Activated T-cell treated with anti-CD3 and anti-CD28 coated beads, Interleukin-2, amount 50 U/mL, for 72 hours (primary cell): ENCODE measurements around the gene SYK. TPM values are rescaled to one million over a fixed set of nuclear protein-coding genes. Genes with fewer than 3 reads are reported as not detected.

ENCODE experiments used
- ATAC-seq, 2 donors: fragments of 150-1000 bp; cut with Tn5 transposase; replicated peaks in 1 of 2; 2 replicates each; pipeline ENCODE4 v1.10.0; 2021; ENCODE audit warnings: moderate library complexity in 2 of 2, mild to moderate bottlenecking in 1 of 2
- DNase-seq, 2 donors: peaks; one replicate each; pipeline ENCODE4 v3.0.0; 2021 to 2022; ENCODE audit warnings: mixed read lengths in 1 of 2
- H3K27ac Mint-ChIP-seq: one replicate; pipeline ENCODE4 v1.8.0; 2022; ENCODE audit warnings: mild to moderate bottlenecking, moderate library complexity, mixed read lengths
- H3K27me3 Mint-ChIP-seq: one replicate; pipeline ENCODE4 v1.8.0; 2022; ENCODE audit warnings: low read depth, mixed read lengths
- H3K36me3 Mint-ChIP-seq, 2 donors: one replicate each; pipeline ENCODE4 v1.8.0; 2022; ENCODE audit warnings: mixed read lengths in 2 of 2, mild to moderate bottlenecking in 1 of 2; ENCODE audit not compliant: insufficient read depth in 2 of 2
- H3K4me1 Mint-ChIP-seq: one replicate; pipeline ENCODE4 v1.8.0; 2022; ENCODE audit warnings: low read depth, mixed read lengths
- H3K4me3 Mint-ChIP-seq, 2 donors: one replicate each; pipeline ENCODE4 v1.8.0; 2022; ENCODE audit warnings: mild to moderate bottlenecking in 2 of 2, mixed read lengths in 2 of 2, moderate library complexity in 2 of 2
- H3K9me3 Mint-ChIP-seq, 2 donors: one replicate each; pipeline ENCODE4 v1.8.0; 2022; ENCODE audit warnings: mixed read lengths in 2 of 2
- total RNA-seq, 2 donors: library from RNA; stranded (reverse); gene quantifications; one replicate each; pipeline ENCODE4 v1.2.3, GENCODE V29; 2022

Gene SYK
- total RNA-seq, 2 donors from 2014 or later, result 0.19 to 0.44 TPM

DNA sequence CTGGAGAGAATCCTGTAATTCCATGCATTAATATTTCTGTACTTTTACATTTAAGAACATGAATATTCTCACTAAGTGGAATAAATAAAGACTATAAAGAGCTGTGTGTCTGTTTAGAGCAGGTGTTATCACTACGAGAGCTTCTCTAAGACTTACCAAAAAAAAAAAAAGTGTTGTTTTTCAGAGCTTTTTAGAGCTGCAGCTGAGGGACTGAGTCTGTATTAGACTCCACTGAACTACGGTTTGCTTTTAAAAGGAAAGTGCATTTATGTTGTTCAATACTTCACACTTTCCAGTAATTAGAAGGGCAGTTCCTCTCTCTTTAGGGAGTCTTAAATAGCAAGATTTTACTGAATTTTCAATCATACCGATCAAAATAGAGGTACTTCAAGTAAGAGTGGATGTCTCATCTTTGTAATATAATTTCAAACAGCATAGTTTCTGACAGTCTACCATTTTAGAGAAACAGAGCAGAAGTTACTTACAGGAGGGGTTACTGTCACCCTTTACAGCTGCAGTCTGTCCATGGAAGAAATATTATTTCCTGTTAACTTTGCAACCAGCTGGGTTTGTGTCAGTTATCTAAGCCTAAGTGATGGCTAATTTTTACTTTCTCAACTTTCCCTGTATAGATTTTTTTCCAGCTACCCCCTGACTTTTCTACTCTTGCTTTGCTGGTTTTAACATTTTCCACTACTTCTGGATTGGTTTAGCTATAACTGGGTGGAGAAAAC is 2.4 kb downstream of the SYK start:
- H3K4me3 Mint-ChIP-seq, result no peak overlapping the region
- H3K9me3 Mint-ChIP-seq, result no peaks in the 10 kb centered on the region
- H3K27me3 Mint-ChIP-seq, result peaks cover 93% of the 10 kb centered on the region
- DNase-seq (no peak), ATAC-seq (no peak)
- no peak overlapping the region for H3K27ac Mint-ChIP-seq
- no peaks in the 10 kb centered on the region for H3K36me3 Mint-ChIP-seq
- peaks cover 7% of the 10 kb centered on the region for H3K4me1 Mint-ChIP-seq

DNA sequence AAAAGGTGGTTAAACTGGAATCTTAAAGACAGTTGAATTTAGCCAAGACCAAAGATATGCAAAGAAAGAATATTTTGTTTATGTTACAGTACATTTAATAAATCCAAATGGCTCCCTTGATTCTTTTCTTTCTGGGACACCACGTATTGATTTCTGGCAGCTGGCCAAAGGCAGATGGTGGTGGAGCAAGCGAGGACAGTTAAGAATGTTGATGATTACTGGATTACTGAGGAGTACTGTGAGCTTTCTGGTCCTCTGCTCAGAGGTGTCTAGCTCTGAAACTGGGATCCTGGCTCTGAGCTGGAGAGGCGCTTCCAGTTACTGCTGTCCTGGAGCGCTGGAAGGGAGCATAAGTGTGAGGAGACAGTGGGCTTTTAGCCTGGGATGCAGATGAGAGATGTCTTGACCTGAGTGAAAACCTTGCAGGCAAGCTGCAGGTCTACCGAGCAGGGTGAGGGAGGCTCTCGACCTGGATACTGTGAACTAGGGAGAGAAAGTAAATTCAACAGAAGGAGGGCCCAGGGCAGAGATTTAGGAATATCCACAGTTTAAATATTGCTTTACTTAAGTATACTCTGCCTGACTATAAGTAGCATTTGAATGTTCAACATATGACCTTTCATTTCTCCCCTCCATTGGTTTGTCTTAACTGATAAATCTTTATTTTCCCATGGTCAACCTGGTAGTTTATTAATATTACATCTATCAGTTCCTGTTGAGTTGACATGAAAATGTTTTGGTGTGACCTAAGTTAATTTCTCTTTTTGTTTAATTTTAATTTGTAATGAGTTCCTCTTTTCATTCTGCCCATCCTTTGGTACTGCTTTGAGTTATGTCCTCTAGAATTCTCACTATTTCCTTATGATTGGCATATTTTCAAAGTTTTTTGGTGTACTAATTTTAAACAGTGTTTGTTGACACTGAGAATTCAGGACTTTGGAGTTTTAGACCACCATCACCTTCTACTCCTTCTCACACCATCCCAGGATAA is 3.7 kb downstream of the SYK start:
- ATAC-seq (no peak), DNase-seq (no peak)
- Mint-ChIP-seq H3K27ac (no peak overlapping the region), H3K4me1 (peaks cover 7% of the 10 kb centered on the region), H3K36me3 (no peaks in the 10 kb centered on the region), H3K27me3 (peaks cover 93% of the 10 kb centered on the region), H3K4me3 (no peak overlapping the region), H3K9me3 (no peaks in the 10 kb centered on the region)

DNA sequence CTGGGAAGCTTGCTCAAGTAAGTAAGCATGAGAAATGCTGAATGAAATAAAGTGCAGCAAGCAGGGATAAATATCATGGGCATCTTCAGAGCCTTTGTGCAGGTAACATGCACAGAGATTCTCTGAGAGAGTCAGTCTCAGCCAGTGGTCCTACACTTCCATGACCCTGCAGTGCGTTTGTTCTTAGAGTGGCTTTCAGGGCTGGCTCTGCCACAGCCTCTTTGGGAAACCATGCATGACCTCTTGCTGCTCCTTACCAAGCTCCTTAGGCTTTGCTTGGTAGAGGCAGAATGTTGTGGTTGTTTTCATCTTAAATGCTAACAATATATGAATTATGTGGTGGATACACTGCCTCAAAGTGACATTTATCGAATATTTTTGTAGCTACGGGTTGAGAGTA is 5.4 kb downstream of the SYK start:
- no peak overlapping the region for H3K27ac Mint-ChIP-seq
- no peak overlapping the region for H3K4me3 Mint-ChIP-seq
- no peaks in the 10 kb centered on the region for H3K9me3 Mint-ChIP-seq
- DNase-seq (no peak), ATAC-seq (no peak)
- peaks cover 86% of the 10 kb centered on the region for H3K27me3 Mint-ChIP-seq
- peaks cover 4% of the 10 kb centered on the region for H3K4me1 Mint-ChIP-seq
- no peaks in the 10 kb centered on the region for H3K36me3 Mint-ChIP-seq

DNA sequence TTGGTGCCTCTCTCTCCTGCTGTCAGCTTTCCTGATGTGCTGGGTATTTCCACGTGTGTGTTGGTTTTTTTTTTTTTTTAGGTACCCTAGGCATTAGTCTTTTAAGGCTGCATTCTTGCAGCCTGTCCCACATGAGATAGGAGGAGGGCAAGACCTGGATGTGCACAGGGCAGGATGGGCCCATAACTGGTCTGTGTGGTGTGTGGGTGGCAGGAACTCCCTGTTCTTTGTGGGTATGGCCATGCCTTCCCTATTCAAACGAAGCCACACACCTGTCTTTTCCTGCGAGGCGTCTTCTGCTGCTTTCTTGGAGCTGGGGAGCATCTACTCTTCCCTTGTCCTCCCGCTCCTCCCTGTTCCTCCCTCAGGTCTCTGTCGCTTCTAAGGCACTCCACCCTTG is 6.8 kb downstream of the SYK start:
- ATAC-seq (no peak), DNase-seq (no peak)
- Mint-ChIP-seq H3K9me3 (no peaks in the 10 kb centered on the region), H3K36me3 (no peaks in the 10 kb centered on the region), H3K4me3 (no peak overlapping the region), H3K27me3 (peaks cover 72% of the 10 kb centered on the region), H3K4me1 (no peaks in the 10 kb centered on the region), H3K27ac (no peak overlapping the region)

DNA sequence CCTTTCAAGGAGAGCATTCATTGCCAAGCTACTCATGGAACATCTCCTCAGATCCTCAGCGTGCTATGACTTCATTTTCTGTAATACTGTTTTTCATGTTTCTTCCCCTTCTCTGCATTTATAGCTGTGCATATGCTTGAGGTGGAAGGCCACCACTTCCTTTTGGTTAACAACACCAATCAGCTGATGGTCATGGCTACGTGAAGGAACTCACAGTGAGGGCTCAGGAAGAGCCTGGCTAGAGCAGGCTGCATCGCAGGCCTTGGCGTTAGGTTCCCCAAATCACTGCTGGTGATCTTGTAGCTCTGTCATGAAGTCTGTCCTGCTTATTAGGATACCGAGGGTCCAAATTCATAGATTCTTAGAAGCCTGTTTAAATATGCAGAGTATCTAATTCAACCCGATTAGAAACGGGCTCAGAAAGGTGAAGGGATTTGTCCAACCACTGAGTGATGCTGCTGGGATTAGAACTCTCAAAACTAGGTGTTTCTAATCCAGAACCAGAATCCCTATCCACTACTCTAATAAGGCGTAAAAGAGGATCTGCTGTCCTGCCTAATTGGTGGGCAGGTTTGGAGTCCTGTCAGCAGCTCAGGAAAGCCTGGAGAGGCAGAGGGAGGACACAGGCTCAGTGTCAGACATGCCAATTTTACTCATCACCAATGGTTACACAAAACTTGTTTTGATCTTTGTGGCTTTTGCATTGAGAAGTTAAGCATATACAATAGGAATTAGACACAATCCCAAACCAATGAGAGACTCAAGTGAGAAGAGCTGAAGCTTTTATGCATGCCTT is 7.5 kb downstream of the SYK start:
- H3K27me3 Mint-ChIP-seq, result peaks cover 65% of the 10 kb centered on the region
- no peak overlapping the region for H3K4me3 Mint-ChIP-seq
- H3K36me3 Mint-ChIP-seq, result no peaks in the 10 kb centered on the region
- H3K4me1 Mint-ChIP-seq, result no peaks in the 10 kb centered on the region
- ATAC-seq, result no peak
- no peak for DNase-seq
- H3K9me3 Mint-ChIP-seq, result no peaks in the 10 kb centered on the region
- no peak overlapping the region for H3K27ac Mint-ChIP-seq

DNA sequence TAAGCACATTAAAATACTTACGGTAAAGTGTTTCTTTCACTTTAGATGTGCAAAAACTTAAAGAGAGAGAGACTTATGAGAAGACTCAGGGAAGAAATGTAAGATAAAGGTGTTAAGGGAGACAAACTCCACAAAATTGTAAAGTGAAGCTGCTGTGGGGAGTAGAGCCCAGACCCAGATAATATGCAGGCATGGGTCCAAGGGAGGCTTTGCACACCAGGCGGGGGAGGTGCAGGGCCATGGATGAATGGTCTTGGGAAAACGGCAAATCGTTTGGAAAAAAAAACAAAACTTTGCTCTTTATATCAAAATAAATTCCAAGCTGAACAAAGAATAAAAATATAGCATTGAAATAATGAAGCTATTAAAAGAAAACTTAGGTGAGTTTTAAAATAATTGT is 9.1 kb downstream of the SYK start:
- Mint-ChIP-seq H3K4me3 (no peak overlapping the region), H3K27ac (no peak overlapping the region), H3K4me1 (peaks cover 10% of the 10 kb centered on the region), H3K27me3 (peaks cover 49% of the 10 kb centered on the region), H3K9me3 (no peaks in the 10 kb centered on the region), H3K36me3 (no peaks in the 10 kb centered on the region)
- ATAC-seq (no peak), DNase-seq (no peak)

DNA sequence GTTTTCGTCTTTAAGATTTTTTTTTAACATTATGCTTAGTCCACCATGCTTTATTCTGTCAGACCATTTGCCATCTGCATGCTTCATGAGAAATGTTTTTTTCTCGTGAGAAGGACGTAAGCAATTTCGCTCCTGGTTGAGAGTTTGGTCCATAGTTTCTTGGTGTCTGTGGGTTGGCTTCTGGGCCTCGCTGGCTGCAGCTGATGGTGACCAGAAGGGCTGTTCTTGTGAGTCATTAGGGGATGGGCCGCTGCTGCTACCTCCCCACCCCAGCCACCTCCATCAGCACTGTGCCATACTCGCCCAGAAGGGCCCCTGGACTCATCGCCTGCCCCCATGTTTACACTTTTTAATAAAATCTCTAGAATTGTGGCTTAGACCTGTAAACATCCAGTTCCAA is 11.4 kb downstream of the SYK start:
- no peak for ATAC-seq
- peaks cover 2 to 3% of the 10 kb centered on the region in 2 donors for H3K36me3 Mint-ChIP-seq
- H3K9me3 Mint-ChIP-seq, result peaks cover 0 to 2% of the 10 kb centered on the region in 2 donors
- peaks cover 13% of the 10 kb centered on the region for H3K4me1 Mint-ChIP-seq
- H3K27me3 Mint-ChIP-seq, result peaks cover 34% of the 10 kb centered on the region
- no peak overlapping the region for H3K4me3 Mint-ChIP-seq
- no peak for DNase-seq
- H3K27ac Mint-ChIP-seq, result no peak overlapping the region

DNA sequence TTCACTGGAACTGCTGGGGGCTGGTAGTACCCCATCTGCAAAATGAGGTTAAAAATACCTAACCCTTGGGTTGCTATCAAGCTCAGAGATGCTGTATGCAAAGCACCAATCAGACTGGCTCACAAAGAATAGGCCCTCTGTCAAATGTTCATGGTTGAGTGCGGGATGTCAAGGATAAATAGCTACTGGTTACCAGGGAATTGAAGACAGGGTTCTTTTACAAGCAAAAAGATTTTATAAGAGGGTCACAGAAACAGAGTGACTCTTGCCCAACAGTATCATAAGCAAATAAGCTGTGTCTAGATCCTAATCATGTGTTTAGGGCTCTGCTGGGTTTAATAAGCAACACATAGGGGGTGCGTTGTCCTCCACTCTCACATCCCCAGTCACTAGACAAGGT is 11.9 kb downstream of the SYK start:
- no peak overlapping the region for H3K27ac Mint-ChIP-seq
- DNase-seq (no peak), ATAC-seq (no peak)
- H3K27me3 Mint-ChIP-seq, result peaks cover 30% of the 10 kb centered on the region
- peaks cover 13% of the 10 kb centered on the region for H3K4me1 Mint-ChIP-seq
- H3K4me3 Mint-ChIP-seq, result no peak overlapping the region
- H3K36me3 Mint-ChIP-seq, result peaks cover 2 to 3% of the 10 kb centered on the region in 2 donors
- H3K9me3 Mint-ChIP-seq, result peaks cover 0 to 2% of the 10 kb centered on the region in 2 donors

DNA sequence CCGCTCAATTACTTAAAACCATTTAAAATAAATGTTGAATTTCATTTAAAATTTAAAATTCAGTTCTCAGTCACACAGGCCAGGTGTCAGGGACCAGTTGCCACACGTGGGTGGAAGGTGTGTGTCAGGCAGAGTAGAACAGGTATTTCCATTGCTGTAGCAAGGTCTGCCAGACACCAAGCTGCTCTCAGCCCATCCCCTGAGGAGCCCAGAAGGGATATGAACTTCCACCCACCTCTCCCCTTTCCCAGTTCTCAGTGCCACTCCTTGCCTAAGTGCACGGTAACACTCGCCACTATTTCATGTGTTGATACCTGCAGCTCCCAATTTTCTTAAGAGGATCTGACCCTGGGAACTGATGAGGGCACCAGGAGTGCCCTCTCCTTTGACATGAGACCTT is 12.7 kb downstream of the SYK start:
- Mint-ChIP-seq H3K4me1 (peaks cover 13% of the 10 kb centered on the region), H3K9me3 (peaks cover 0 to 2% of the 10 kb centered on the region in 2 donors), H3K27me3 (peaks cover 21% of the 10 kb centered on the region), H3K4me3 (no peak overlapping the region), H3K36me3 (peaks cover 2 to 3% of the 10 kb centered on the region in 2 donors), H3K27ac (no peak overlapping the region)
- ATAC-seq (no peak), DNase-seq (no peak)

DNA sequence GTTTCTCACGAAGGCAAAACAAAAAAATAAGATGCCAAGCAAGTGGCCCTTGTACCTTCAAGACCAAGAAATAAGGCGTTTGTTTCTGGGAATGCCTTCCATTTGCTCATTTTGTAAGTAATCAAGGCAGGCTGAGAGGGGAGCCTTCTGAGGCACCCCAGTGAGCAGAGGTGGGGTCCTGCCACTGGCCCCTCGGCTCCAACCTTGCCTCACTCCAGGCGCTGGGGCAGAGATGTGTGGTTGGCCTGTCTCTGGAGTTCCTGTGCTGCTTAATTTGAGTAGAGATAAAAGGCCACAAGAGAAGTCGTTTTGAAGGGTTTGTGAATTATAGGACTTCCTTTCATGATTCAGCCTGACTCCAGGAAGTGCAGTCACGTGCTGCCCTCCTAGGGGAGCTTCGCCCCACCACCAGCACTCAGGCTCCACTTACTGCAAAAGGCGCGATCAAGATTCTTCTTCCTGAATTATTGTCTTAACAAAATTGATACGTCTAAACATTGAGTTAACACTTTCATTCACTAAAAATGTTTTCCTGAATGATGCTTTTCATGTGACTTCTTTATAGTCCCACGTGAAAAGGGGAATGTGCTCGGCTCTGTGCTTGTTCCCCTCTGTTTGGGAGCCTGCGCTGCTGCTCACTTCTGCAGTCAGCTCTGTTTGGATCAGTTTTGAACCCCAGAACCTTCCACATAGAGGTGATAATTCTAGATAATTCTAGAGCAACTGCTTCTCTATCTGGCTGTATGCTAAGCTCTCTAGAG is 13.7 kb downstream of the SYK start:
- peaks cover 13% of the 10 kb centered on the region for H3K4me1 Mint-ChIP-seq
- H3K4me3 Mint-ChIP-seq, result peak overlapping the region; percentile 15 to 50
- ATAC-seq (no peak), DNase-seq (no peak)
- H3K36me3 Mint-ChIP-seq, result peaks cover 2 to 3% of the 10 kb centered on the region in 2 donors
- peak overlapping the region; percentile 59 for H3K27ac Mint-ChIP-seq
- H3K9me3 Mint-ChIP-seq, result peaks cover 0 to 2% of the 10 kb centered on the region in 2 donors
- peaks cover 11% of the 10 kb centered on the region for H3K27me3 Mint-ChIP-seq

DNA sequence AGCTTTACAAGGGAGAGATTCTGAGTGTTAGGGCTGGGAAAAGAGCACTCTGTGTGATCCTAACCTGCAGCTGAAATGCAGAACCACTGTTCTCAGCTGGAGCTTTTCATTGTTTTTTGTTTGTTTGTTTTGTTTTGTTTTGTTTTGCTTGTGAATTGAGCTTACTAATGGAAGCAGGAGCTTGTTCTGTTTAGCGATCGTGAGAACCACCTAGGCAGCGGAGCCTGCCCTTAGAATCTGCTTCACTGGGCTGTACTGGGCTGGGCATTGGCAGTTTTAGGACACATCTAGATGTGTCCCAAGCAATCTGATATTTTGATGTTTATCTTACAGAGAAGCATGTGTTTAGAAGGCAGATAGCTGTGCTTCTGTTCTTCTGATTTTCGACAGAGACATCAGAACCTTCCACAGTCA is 14.3 kb downstream of the SYK start:
- Mint-ChIP-seq H3K4me1 (peaks cover 13% of the 10 kb centered on the region), H3K27me3 (peaks cover 7% of the 10 kb centered on the region), H3K36me3 (peaks cover 2 to 3% of the 10 kb centered on the region in 2 donors), H3K9me3 (peaks cover 0 to 2% of the 10 kb centered on the region in 2 donors), H3K27ac (no peak overlapping the region), H3K4me3 (peak overlapping the region in 1 of 2 donors; percentile 15)
- DNase-seq (no peak), ATAC-seq (no peak)

DNA sequence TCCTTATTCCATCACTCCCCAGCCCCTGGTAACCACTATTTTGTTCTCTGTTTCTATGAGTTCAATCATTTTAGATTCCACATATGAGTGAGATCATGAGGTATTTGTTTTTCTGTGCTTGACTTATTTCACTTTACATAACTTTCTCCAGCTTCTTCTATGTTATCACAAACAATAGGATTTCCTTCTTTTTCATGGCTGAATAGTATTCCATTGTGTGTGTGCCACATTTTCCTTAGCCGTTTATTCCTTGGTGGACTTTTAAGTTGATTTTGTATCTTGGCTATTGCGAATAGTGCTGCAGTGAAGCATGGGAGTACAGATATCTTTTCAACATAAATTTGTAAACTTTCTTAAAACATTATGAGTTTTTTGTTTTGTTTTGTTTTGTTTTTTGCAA is 15.1 kb downstream of the SYK start:
- Mint-ChIP-seq H3K27ac (no peak overlapping the region), H3K27me3 (peaks cover 7% of the 10 kb centered on the region), H3K36me3 (peaks cover 2 to 3% of the 10 kb centered on the region in 2 donors), H3K4me3 (no peak overlapping the region), H3K4me1 (peaks cover 13% of the 10 kb centered on the region), H3K9me3 (peaks cover 0 to 2% of the 10 kb centered on the region in 2 donors)
- no peak for ATAC-seq
- no peak for DNase-seq
